Measurements from ENCODE around the gene TMEM234. TPM values are rescaled to one million over a fixed set of nuclear protein-coding genes. Genes with fewer than 3 reads are reported as not detected.

Gene TMEM234
- total and polyA plus RNA-seq, 2 of the 4 experiments (the other 2 are of a cell fraction) = 10.8 to 22.7 TPM

DNA sequence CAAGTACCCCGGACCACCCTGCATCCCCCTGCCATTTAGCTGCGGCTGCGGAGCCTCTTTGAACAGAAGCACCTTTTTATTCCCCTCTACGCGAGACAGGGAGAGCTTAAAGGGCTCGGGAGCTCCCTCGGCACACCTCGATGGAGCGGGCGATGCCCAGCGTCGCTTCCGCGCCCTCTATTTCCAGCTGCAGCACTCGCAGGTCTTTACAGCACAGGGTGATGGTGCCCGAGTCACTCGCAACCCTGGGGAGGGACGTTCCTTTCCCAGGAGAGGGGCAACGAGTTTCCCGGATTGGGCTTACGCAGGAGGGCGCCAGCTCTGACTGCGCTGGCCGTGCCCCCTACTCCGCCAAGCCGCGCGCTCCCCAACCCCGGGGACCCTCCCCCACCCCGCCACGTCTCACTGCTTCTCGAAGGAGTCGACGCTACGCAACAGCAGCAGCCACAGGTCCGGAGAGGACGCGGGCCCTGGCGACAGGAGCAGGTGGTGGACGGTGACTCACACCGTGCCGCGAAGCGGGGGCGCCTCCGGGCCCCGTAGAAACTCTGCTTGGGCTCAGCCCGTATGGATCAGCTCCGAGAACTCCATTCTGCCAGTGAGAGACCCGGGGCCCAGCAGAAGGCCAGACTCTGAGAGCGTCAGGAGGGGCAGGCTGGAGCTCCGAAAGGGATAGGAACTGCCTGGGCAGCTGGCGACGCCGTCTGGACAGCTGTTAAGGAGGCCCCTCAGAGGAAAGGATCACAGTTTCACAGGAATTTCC lies 19.0 kb upstream of the TMEM234 start (continued):
- TF ChIP-seq FOS (IDR thresholded peaks at IDR 0.05; ENCODE audit: low read depth, low read length) (peak; percentile 75; the same call in 1 of the 2 replicates), NFE2L2 (IDR thresholded peaks at IDR 0.05; ENCODE audit: low read depth, low read length) (no peak), RCOR1 (IDR thresholded peaks at IDR 0.05; ENCODE audit: insufficient replicate concordance, low read length) (peak; percentile 52)
